TTC549 (cell line): Measurements from ENCODE around the gene CACNA2D4.
A peak's percentile ranks its signal among the peaks of the same experiment; 100 is the strongest.

Experiments used
- FAIRE-seq: peaks from 2 replicates; lab custom pipeline; 2012; peaks lifted over from hg19 to GRCh38; lab: Jason Lieb, UNC

CACNA2D4 gene

DNA sequence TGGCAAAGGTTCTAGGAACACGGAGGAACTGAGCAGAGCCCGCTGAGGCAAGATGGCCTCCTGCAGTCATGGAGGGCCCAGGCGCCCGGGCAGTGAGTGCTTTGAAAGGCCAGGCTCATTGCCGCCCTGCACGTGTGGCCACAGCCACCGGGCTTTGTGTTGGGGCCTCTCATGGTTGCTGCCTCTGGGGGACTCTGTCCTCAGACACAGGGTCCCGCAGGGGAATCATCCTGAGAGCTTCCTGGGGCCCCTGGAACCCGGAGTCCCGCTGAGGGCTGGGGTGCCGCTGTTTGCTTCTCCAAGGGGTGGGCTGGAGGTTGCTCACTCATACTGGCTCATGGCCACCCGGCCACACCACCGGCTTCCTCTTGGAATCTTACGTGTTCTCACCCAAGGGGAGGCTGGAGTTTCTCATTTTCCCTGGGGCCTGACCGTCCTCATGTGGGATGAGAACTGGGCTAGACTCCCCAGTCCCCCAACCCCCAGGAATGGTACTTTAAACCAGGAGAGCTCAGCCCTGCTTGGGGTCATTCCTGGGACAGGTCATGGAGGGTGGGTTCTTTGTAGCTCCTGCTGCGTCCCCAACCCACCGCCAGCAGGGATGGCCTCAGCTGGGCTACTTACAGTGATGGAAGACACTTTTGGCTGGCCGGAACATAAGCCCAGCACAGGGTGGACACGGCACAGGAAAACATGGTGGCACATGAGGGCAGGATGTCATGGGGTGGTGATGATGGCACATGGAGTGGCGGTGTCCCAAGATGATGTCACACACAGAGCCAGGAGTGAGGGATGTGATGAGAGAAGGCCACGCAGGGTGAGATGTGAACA, 119.2 kb downstream of the CACNA2D4 start:
- FAIRE-seq = no peak

DNA sequence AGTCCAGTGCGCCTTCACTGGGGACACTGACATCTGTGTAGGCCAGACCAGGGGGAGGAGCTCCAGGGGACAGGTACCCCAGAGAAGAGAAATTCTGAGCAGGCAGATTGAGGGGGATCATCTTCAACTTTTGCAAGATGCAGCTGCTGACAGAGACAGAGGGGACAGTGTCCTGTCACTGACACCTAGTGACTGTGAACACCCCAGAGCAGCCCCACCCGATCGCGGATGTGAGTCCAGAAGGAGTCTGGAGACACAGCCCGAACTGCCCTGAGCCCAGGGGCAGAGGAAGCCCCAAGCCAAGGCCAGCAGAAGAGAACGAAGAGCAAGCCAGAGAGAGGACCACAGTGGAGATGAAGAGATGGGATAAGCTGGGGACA, 119.8 kb downstream of the CACNA2D4 start:
- FAIRE-seq = no peak

DNA sequence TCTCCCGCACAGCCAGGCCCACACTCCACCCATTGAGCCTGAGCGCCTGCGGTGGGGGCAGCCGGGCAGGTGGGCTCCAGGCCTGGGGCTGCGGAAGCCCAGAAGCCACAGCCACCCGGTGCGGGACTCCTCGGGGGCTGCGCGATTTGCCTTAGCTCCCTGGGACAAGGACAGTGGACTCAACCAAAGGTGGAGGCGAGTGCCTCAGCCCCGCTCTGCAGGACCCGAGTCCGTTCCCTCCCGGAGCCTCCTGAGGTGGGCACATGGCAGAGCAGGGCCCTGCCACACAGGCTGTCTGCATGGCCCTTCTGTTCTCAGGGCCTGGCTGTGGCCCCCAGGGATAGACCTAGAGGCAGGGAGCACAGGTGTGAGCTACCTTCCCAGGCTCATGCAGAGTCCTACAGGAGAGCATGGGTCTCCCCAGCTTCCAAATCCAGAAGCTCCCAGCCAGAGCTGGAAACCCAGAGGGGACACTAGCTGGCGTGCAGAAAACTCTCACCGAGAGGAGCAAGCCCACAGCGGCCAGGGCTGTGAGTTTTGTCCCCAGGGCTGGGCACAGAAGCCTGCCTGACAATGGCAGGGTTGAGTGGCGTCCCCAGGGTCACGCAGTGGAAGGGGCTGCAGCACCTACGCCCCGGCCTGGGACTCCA, 120.3 kb downstream of the CACNA2D4 start:
- no peak for FAIRE-seq

DNA sequence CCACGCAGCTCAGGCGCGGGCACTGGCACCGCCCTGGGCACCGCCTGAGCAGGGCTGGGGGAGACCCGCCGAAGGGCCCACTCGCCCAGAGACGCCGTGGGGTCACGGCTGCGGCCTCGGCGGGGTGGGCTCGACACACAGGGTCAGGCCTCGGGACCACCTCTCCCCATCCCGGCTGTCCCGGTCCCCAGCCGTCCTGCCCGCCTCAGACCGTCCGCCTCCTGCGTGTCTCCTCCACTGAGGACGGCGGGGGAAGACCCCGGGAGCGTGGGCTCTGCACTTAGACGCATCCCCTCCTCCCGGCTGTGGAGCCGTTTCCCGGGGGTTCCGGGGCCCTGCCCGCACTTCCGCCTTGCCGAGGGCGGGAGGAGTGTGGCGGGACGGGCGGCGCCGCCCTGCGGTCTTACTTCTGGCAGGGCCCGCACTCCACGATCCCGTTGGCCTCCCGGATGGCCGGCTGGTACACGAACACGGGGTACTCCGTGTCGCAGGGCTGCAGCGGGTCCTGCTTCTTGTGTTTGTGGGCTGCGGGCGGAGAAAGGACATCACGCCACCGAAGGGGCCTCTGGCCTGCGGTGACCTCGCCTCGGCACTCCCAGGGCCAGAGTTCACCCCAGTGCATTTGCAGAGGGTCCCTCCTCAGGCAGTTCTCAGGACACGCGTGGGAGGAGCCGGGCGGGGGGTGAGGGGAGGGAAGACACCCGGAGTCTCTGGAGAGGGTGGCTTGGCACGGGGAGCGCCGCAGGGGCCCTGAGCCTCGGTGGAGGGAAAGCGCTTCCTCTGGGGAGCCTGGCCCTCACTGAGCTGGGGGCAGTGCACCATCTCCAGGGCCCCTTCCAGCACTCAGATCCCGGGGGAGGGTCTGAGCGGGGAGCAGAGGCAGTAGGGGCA, 121.2 kb downstream of the CACNA2D4 start:
- no peak for FAIRE-seq

DNA sequence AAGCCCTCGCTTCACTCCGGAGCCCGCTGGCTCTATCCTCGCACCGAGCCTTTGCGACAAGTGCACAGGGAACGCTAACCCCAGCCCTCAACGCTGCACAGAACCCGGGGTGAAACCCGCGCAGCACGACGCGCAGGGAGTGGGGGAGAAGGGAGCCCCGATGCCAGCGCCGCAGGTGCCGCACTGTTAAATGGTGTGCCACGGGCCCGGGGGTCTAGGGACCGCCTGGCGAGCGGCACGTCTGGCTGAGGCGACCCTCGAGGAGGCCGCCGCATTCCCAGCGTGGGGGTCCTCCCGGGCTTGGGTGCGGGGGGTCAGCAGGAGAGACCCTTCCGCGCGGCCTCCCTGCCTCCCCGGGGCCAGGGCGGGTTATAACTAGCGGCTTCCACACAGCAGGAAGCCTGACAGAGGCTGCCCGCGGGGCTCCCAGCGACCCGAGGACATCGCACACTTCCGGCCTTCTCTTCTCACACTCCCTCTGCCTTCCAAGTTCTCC, 121.9 kb downstream of the CACNA2D4 start:
- no peak for FAIRE-seq

DNA sequence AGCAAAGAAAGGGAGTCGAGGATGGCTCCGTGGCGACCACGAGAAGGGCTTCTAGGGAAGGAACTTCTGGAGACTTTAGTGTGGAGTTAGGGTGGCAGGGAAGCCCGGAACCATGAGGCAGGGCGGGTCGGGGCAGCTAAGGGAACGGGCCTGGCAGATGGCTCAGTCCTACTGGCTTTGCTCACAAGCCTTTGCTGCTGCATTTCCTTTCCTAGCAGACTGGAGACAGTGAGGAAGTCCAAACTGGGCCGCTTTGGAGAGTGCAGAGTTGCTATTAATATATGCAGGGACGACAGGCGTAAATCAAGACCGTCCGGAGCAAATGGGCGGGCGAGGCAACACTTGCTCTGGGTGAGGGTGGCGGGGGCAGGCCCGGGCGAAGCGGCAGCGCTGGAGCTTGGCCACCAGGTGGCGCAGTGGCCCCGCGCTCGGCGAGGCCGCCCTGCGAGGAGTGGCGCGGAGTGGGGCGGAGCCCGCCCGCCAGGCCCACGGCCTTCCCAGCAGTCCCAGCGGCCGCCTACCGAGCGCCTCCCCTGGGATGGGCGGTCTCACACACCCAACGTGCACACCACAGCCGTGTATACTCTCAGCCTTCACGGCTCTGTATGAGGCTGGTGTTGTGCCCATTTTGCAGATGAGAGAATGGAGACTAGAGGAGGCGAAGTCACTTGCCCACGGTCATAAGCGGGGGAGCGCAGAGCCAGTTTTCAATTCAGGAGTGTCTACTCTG, 122.5 kb downstream of the CACNA2D4 start:
- no peak for FAIRE-seq

DNA sequence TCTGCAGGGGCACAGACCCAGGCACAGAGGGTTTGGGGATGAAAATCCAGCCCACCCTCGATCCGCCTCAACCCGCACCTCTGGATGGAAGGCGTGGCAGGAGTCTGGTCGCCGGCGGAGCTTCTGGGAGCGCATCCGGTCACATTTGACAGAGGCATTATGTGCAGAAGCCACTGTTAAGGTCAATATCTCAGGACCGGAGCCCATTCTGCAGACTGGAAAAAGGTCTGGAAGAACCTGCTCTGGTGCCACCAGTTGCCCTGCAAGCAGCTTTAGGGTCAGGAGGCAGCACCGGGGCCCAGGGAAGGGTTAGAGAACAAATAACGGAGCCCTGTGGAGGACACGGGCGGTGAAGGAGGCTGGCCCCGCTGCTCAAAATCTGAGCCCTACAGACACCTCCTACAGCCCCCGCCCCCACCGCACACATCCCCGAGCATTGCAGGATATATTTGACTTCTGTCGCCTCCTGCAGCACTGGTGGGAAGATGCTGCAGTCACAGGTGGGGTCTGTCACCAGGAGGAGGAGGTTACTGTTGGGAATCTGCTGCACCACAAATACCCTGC, 123.1 kb downstream of the CACNA2D4 start:
- FAIRE-seq = no peak

DNA sequence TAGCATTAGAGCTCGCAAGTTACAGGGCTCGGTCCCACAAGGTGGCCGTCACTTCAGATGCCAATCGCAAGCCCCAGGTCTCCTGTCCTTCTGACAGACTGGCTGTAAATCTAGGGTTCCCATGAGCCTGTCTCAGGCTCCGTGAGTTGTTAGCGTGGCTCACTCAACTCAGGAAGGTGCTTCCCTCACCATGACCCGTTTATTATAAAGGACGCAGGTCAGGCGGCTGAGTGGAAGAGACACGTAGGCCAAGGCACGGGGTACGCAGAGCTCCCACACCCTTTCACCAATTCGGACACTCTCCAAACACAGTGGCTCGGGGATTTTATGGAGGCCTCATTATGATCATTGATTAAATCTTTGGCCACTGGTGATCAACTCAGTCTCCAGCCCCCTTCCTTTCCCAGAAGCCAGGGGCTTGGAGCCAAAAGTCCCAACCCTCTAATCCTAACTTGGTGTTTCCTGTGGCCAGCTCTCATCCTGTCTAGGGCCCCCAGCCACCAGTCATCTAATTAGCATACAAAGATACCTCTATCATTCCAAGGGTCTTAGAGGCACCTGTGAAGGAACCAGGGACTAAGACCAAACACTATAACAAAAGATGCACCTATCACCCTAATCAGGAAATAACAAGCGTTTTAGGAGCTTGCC, 123.9 kb downstream of the CACNA2D4 start:
- FAIRE-seq = no peak

DNA sequence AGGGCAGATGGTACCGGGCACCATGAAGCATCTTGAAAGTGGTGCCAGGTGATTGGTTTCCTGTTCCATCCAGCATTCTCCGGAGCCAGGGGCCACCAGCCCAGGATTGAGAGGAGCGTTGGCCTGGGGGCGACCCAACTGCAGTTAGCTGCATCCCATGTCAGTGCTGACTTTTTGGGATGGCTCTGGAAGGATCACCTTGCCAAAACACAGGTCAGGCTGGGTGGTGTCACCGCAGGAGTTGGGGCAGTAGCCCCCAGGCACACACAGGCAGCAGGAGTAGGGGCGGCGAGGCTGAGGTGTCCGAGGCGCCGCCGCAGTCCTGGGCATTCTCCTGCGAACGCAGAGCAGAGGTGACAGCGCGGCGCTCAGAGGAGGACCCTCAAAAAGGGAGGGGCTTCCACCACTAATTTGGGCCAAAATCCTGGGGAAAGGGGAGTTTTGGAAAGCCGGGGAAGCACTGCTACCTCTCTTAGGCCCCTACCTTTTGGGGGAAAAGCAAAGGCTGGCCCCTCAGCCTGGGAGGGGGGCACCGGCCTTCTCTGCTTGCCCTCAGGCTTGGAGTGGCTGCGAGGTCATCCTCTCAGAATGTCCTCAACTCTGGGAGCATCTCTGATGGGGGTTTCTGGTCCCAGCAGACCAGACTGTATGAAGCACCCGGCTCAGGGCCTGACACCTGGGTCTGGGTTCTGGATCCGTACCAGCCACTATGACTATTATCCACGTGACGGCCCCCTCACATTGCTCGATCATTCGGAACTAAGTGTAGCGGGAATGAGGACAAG, 124.8 kb downstream of the CACNA2D4 start:
- FAIRE-seq = no peak

DNA sequence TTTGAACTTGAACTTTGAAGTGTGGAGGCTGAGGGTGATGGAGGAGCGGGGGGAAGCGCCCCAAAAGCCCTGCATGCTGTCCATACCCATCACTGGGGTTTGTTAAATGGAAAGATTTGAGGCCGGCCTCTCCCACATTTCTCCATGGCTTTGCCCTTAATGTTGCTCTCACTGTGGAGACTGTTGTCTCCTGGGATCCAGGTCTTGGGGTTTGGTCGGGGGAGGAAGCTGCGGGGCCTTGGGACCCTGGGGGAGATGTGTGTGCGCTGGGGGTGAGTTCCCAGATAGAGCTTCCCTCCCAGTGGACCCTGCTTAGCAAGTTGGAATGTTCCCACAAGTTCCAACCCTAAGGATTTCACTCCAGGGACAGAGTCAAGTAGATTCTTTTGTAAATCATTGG, 126.0 kb downstream of the CACNA2D4 start:
- no peak for FAIRE-seq

DNA sequence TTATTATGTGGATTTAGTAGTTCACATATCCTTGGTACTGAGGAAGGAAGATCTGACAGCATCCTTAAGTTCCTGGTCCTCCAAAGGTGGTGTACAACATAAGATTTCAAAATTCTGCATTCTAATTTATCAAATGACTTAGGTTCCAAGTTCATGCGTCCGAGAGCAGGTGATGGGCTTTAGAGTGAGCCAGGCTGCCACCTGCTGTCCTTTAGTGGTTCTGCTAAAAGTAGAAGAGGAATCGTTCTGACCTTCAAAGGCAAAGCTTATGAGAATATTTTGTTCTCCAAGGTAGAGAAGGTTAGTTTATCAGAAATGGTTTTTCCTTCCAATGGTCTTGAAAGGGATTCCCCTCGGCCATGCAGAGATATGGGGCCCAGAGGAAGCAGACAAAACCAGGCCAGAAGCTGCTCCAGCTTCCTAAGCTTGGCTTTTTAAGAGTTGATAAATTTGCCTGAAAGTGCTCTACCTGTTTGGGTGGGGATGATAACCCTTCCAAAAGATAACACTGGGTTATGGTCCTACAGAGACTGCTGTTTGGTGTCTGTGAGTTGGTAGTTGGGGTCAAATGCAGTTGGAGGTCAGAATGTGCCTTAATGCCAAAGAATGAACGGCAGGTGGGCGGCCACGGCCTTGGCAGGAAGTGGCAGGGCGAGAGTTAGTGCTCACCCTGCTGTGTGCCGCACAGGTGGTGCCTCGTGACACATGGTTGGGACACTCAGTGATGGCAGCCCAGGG, 127.2 kb downstream of the CACNA2D4 start:
- peak; percentile 60 for FAIRE-seq

DNA sequence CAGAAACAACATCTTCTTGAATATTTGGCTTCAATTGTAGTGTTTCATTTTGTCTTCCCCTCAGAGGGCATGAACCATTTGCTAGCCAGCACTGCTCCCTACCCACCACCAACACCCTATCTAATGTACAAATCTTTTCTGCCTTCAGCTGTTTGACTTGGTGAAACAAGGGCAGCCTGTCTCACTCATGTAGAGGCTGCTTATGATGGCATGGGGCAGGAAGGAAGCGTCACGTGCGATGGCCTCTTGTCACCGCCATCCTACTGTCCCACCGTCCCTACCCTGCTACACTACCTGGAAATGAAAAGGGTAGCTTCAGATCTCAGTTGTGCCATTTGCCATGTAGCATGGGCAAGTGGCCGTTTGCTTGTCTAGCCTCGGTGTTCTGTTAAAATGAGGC, 128.0 kb downstream of the CACNA2D4 start:
- FAIRE-seq = no peak

DNA sequence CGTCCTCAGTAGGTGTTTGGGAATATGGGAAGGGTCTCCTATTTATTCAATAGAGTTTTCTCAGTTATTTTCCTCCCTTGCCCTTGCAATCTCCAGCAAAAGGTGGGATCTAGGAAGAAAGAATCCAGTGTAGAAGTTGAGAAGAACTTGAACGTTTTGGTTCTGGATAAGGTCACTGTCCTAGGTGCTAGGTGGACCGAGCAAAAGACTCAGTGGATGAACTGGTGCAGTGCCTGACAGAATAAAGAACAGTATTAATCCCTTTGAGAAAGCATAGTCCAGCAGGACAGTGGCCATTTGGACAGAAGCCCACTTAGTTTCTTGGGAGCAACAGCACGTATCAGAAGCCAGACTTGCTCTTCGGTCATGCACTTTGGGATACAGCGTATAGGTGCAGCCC, 130.7 kb downstream of the CACNA2D4 start:
- no peak for FAIRE-seq

DNA sequence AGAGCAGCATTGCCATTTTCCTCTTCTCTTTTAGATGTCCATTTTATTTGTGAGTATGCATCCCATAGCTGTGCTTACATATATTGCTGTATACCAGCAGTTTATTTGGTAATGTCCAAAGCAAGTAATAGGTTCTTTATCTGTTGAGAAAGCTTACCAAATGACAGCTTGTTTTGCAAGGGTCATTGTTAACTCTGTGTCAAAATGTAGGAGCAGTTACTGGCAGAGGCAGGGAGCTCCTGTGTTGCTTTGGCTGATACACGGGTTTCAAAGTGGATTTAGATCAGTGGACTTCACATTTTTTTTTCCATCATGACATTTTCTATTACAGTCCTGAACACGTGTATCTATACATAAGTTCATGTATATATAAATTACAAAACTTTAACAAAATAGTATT, 136.2 kb downstream of the CACNA2D4 start:
- FAIRE-seq = no peak

DNA sequence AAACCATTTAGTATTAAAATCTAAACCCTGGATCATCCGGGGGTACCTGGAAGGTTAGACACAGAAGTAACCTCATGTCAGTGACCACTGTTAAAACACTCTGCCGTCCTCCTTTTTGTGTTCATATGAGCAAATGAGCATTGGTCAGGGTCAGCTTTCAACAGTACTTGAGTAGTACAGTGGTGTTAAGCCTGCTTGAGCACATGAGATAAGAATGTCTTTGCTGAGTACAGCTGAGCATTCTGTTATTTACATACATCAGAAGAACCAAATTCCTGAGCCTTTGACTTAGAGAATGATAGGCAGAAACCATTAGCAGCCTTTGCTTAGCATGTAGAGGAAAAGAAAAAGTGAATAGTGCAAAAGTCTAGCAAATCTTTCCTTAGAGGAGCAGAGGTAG, 136.7 kb downstream of the CACNA2D4 start:
- no peak for FAIRE-seq

DNA sequence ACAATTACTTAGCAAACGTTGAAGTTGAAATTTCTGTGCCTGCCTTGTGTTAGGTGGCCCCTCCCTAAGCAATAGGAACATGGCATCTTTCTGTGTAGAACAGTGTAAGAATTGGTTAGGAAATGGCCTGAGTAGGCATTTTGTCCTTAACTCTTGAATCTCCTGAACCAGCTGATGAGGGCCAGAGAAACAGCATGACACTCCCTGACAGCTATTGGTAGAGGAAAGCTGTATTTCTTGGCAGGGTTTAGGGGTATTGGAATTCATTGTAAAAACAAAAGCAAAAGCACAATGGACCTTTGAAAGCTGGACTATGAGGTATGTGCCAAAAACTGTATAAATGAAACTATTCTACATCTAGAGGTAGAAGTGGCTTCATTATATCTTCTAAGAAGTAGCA, 138.7 kb downstream of the CACNA2D4 start:
- FAIRE-seq = no peak

DNA sequence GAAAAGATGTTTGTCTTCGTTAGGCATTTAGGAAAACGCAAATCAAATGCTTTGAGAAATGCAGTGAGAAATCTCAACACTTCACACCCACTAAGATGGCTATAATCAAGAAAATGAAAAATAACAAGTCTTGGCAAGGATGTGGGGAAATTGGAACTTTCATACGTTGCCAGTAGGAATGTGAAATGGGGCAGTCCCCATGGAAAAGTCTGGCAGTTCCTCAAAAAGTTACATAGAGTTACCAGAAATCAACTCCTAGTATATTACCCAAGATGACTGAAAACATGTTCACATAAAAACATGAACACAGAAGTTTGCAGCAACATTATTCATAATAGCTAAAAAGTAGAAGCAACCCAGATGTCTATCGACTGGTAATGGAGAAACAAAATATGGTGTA, 139.5 kb downstream of the CACNA2D4 start:
- no peak for FAIRE-seq

DNA sequence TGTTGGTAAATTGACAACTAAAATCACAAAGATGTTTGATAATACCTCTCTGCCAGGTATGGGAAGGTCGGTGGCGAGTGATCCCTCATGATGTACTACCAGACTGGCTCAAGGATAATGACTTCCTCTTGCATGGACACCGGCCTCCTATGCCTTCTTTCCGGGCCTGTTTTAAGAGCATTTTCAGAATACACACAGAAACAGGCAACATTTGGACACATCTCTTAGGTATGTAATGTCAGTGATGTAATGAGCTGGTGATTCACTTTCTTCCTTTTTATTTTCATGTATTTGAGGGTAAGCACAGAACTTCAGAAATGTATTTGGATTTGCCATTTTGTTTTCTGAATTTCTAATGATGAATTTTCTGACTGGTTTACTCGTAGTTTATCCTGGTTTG, 140.7 kb downstream of the CACNA2D4 start:
- no peak for FAIRE-seq

DNA sequence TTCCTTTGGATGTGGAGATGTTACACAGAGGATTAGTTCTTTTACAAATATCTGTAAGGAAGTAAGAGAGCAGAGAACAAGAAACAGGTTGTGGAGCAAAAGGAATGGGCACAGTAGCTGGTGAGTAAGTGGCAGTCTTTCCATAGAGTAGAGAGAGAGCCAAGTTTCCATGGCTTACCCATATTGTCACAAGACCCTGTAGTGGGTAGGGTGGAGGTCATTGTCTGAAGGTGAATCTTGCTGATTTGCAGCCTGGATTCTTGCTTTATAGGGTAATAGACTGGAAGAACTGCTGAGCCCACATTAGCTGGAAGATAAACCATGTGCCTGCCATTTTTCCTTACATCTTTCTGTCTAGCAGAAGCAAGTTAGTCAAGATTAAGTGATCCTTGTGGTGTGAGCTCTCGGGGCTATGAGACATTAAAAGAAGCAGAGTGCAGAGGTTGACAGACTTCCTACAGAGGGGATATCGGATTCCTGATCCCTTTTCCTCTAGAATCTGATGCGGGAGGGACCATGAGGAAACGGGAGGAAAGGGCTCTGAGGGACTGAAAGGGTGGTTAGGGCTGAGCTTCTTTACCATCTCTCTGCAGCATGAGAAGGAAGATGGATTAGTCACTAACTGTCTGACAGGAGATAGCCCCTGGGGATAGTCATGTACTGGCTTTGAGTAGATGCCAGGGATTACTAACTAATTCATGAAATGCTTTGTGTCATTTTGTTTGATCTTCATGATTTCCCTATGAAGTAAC, 142.1 kb downstream of the CACNA2D4 start:
- FAIRE-seq = no peak
